Panc1 (cell line): Measurements from ENCODE around the gene SMAP1. TPM values are rescaled to one million over a fixed set of nuclear protein-coding genes. Genes with fewer than 3 reads are reported as not detected.

Source experiments
- ATAC-seq: fragments of 200-7000 bp; cut with Tn5 transposase; 2 replicates; pipeline ENCODE4 v1.9.1; 2020; ENCODE audit warnings: mild to moderate bottlenecking, moderate library complexity
- BruUV-seq: library from RNA; stranded (reverse); fragments of 400-500 nt; replicated peaks from 2 replicates; lab custom pipeline; 2021; lab: Mats Ljungman, UMichigan
- CTCF ChIA-PET: fragments of 300-600 bp; sonication (Branson Sonifier 250); formaldehyde crosslinking; loops from one replicate; lab custom pipeline; 2022; ENCODE audit warnings: antibody characterized with exemption; lab: Charles Lee
- POLR2A ChIA-PET: fragments of 300-600 bp; sonication (Branson Sonifier 250); formaldehyde crosslinking; loops from one replicate; lab custom pipeline; 2022; ENCODE audit warnings: antibody characterized with exemption; lab: Charles Lee
- DNase-seq: peaks from one replicate; pipeline ENCODE4 v3.0.0-alpha.2; 2010; ENCODE audit warnings: low read depth, low spot score
- H3K27ac ChIP-seq: 2 replicates; pipeline ENCODE4 v1.5.1; 2011; ENCODE audit warnings: mild to moderate bottlenecking, low read length, inconsistent platforms
- H3K27me3 ChIP-seq: fragments of 200-500 bp; sonication (Bioruptor generic); 2 replicates; pipeline ENCODE4 v1.6.0; 2014; ENCODE audit warnings: low read length, inconsistent platforms; ENCODE audit not compliant: control insufficient read depth, insufficient read depth
- H3K36me3 ChIP-seq: fragments of 200-500 bp; sonication (Bioruptor generic); 2 replicates; pipeline ENCODE4 v1.5.1; 2014; ENCODE audit warnings: inconsistent platforms, mild to moderate bottlenecking, low read length, moderate library complexity; ENCODE audit not compliant: control insufficient read depth, insufficient read depth
- H3K4me1 ChIP-seq: 2 replicates; pipeline ENCODE4 v1.5.1; 2011; ENCODE audit warnings: inconsistent platforms, mild to moderate bottlenecking, low read length, moderate library complexity; ENCODE audit not compliant: control insufficient read depth, insufficient read depth
- H3K4me3 ChIP-seq, 2 experiments: 2 replicates each; pipeline ENCODE4 v1.5.1; 2011 to 2012; ENCODE audit warnings: low read depth in 2 of 2, low read length in 2 of 2, mild to moderate bottlenecking in 2 of 2, inconsistent platforms in 1 of 2, moderate library complexity in 1 of 2
- H3K9me3 ChIP-seq: fragments of 200-500 bp; sonication (Bioruptor generic); 2 replicates; pipeline ENCODE4 v1.5.1; 2014; ENCODE audit warnings: low read depth, mild to moderate bottlenecking, inconsistent platforms, low read length, moderate library complexity; ENCODE audit not compliant: control insufficient read depth, insufficient read depth
- POLR2AphosphoS5 ChIP-seq: IDR thresholded peaks from 2 replicates; pipeline ENCODE4 v1.6.1; 2012; ENCODE audit warnings: mild to moderate bottlenecking, low read depth, low read length, moderate library complexity
- SIN3A ChIP-seq: IDR thresholded peaks from 2 replicates; pipeline ENCODE4 v1.6.1; 2012; ENCODE audit warnings: low read depth, mild to moderate bottlenecking, low read length, moderate library complexity, borderline replicate concordance; ENCODE audit not compliant: insufficient read depth
- TCF7L2 ChIP-seq: IDR thresholded peaks from 2 replicates; pipeline ENCODE4 v1.6.1; 2011; ENCODE audit warnings: mild to moderate bottlenecking, low read depth, low read length, inconsistent platforms
- in situ Hi-C: cut with HindIII; loops from 2 replicates; pipeline ENCODE4 v1.10.0; 2016; ENCODE audit warnings: low sequenced_read_pairs, low pct_unique_long_range_greater_than_20kb
- intact Hi-C: fragments of 100-400 bp; cut with micrococcal nuclease; formaldehyde crosslinking; loops from one replicate; pipeline ENCODE4 v1.10.0; 2022; ENCODE audit not compliant: unreplicated experiment
- total RNA-seq: library from RNA; stranded (reverse); gene quantifications from one replicate; pipeline ENCODE4 v1.2.1, GENCODE V29; 2021; ENCODE audit not compliant: unreplicated experiment
- TF ChIP-seq, protein P1 (sequence below): fragments of 450-650 bp; IDR thresholded peaks from 2 replicates; pipeline ENCODE4 v1.5.1; 2017; ENCODE audit warnings: mild to moderate bottlenecking
- TF ChIP-seq, protein P2 (sequence below), 2 experiments: IDR thresholded peaks; 2 replicates each; pipeline ENCODE4 v1.6.1; 2011 to 2012; ENCODE audit warnings: low read depth in 2 of 2, control low read depth in 1 of 2, low read length in 1 of 2, mild to moderate bottlenecking in 1 of 2, moderate library complexity in 1 of 2; ENCODE audit not compliant: insufficient read depth in 1 of 2

Gene SMAP1
- total RNA-seq, 1 experiment from 2014 or later, result 41.9 TPM

DNA sequence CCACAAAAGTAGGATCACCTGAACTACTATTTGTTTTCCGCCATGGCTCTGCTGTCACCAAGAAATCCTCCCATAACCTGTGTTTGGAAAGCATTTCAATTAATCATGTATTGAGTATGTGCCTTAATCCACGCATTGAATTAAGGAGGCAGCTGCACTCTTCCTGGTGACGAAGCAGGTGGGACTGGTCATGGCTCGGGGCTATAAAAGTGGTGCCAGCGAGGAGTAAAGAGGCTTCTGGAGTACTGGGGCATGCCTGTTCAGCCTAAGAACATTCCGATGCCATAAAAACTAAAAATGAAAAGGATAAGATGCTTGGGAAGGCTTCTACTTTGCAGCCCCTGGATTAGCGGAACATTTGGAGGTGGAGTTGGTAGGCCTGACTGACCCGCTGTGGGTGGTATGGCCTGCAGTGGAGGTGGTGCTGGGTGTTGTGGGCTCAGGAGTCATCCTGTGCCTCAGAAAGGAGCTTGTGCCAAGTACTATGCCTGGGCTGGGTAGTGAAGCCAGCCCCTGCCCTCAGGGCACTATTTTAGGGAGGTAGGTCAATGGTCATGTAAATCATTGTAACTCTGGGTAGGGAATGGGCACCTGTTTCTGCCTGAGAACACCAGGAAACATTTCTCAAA, 178.6 kb downstream of the SMAP1 start:
- no peak for TF ChIP-seq POLR2AphosphoS5
- TF ChIP-seq, protein P1, sequence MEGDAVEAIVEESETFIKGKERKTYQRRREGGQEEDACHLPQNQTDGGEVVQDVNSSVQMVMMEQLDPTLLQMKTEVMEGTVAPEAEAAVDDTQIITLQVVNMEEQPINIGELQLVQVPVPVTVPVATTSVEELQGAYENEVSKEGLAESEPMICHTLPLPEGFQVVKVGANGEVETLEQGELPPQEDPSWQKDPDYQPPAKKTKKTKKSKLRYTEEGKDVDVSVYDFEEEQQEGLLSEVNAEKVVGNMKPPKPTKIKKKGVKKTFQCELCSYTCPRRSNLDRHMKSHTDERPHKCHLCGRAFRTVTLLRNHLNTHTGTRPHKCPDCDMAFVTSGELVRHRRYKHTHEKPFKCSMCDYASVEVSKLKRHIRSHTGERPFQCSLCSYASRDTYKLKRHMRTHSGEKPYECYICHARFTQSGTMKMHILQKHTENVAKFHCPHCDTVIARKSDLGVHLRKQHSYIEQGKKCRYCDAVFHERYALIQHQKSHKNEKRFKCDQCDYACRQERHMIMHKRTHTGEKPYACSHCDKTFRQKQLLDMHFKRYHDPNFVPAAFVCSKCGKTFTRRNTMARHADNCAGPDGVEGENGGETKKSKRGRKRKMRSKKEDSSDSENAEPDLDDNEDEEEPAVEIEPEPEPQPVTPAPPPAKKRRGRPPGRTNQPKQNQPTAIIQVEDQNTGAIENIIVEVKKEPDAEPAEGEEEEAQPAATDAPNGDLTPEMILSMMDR, result no peak
- TF ChIP-seq SIN3A, result no peak
- TF ChIP-seq TCF7L2, result no peak
- no peaks in the 10 kb centered on the region for H3K27me3 ChIP-seq
- DNase-seq (no peak), ATAC-seq (no peak)
- no TSS peak for BruUV-seq
- no peaks in the 10 kb centered on the region for H3K4me1 ChIP-seq
- intact Hi-C loops (no loop called here), in situ Hi-C loops (no loop called here)
- CTCF ChIA-PET, result no interaction called here
- no peaks in the 10 kb centered on the region for H3K36me3 ChIP-seq
- POLR2A ChIA-PET, result no interaction called here
- peaks cover 10% of the 10 kb centered on the region; the same call in 1 of the 2 replicates for H3K9me3 ChIP-seq
- H3K4me3 ChIP-seq, result no peak overlapping the region
- no peak overlapping the region for H3K27ac ChIP-seq

DNA sequence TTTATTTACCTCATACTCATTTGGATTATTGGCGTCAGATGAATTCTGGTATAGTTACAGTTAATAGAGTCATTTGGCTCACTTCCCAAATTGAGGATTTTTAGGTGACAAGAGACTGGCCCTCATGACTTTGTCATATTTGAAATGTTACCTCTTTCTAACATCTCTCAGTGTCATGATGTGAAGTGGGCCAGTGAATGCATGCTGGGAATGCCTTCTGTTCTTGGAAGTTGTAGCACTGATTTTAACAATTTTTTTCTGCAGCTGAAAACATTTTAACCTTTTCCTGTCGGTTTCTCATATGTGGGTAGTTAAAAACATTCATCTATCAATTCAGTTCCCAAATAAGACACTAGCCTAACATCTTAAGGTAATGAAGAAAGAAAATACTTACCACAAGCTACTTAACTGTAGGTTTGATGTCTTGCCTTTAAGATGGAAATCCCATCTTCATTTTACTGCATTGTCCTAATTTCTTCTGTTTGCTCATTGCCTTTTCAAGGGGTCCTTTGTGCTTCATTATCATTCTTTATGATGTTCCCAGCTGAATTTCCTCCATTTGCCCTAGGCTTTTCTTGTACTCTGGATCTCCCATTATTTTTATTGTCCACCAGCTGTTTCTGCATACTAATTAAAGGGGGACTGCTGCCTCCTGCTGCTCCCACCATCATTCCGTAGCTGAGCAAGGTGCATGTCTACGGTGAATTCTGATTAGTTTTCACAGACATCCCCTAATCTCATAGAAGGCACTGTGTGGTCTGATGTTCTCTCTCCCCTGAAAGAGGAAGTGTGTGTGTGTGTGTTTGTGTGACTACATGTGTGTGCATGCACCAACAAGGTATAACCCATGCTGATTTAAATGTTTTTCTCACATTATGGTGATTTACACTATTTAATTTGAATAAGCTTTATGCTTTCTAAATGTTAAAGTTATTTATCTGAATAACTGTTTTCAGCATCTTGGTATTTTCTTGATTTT, 179.7 kb downstream of the SMAP1 start:
- Histone ChIP-seq H3K27ac (no peak overlapping the region), H3K36me3 (no peaks in the 10 kb centered on the region), H3K4me1 (no peaks in the 10 kb centered on the region), H3K9me3 (peaks cover 10% of the 10 kb centered on the region; the same call in 1 of the 2 replicates), H3K4me3 (no peak overlapping the region), H3K27me3 (no peaks in the 10 kb centered on the region)
- ATAC-seq (no peak), DNase-seq (no peak)
- POLR2A ChIA-PET, result no interaction called here
- no peak for TF ChIP-seq TCF7L2
- no peak for TF ChIP-seq POLR2AphosphoS5
- no peak for TF ChIP-seq SIN3A
- TF ChIP-seq, protein P2, sequence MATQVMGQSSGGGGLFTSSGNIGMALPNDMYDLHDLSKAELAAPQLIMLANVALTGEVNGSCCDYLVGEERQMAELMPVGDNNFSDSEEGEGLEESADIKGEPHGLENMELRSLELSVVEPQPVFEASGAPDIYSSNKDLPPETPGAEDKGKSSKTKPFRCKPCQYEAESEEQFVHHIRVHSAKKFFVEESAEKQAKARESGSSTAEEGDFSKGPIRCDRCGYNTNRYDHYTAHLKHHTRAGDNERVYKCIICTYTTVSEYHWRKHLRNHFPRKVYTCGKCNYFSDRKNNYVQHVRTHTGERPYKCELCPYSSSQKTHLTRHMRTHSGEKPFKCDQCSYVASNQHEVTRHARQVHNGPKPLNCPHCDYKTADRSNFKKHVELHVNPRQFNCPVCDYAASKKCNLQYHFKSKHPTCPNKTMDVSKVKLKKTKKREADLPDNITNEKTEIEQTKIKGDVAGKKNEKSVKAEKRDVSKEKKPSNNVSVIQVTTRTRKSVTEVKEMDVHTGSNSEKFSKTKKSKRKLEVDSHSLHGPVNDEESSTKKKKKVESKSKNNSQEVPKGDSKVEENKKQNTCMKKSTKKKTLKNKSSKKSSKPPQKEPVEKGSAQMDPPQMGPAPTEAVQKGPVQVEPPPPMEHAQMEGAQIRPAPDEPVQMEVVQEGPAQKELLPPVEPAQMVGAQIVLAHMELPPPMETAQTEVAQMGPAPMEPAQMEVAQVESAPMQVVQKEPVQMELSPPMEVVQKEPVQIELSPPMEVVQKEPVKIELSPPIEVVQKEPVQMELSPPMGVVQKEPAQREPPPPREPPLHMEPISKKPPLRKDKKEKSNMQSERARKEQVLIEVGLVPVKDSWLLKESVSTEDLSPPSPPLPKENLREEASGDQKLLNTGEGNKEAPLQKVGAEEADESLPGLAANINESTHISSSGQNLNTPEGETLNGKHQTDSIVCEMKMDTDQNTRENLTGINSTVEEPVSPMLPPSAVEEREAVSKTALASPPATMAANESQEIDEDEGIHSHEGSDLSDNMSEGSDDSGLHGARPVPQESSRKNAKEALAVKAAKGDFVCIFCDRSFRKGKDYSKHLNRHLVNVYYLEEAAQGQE (IDR thresholded peaks at IDR 0.05; ENCODE audit: insufficient read depth in 1 of 2, low read depth in 2 of 2, low read length in 1 of 2), result no peak
- TF ChIP-seq, protein P1, result no peak
- in situ Hi-C loops, result no loop called here
- intact Hi-C loops, result no loop called here
- CTCF ChIA-PET, result no interaction called here
- BruUV-seq, result no TSS peak
